Hepatocyte (in vitro differentiated cells): ENCODE results near the gene TAF12.

Experiments used
- CTCF ChIP-seq: fragments of 200-600 bp; sonication (generic); IDR thresholded peaks from 2 replicates; pipeline ENCODE4 v1.5.1; 2016; ENCODE audit warnings: antibody characterized with exemption, mild to moderate bottlenecking; ENCODE audit not compliant: poor library complexity
- EZH2 ChIP-seq: fragments of 200-600 bp; sonication (generic); IDR thresholded peaks from 2 replicates; pipeline ENCODE4 v1.6.1; 2016; ENCODE audit warnings: antibody characterized with exemption, mild to moderate bottlenecking, borderline replicate concordance

DNA sequence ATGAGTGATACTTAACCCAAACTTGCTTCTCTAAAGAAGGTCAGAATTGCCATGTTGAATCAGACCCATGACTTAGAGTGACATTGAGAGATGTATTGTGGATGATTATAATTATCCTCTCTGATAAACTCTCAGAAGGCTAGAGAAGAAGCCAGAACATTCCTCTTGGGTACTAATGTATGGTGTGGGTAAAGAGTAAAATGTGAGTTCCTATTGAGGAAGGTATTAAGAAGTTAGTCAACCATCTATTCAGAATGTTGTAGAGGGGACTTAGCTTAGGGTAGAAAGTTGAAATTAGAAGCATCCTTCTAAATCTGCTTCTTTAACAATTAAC lies 33.0 kb upstream of the TAF12 start:
- no peak for TF ChIP-seq EZH2
- TF ChIP-seq CTCF = no peak
